CD4-positive, alpha-beta T cell (primary cell): ENCODE data around the gene TAC3. TPM values are rescaled to one million over a fixed set of nuclear protein-coding genes. Genes with fewer than 3 reads are reported as not detected.

Experiments
- ATAC-seq: fragments of 200-7000 bp; cut with Tn5 transposase; one replicate; pipeline ENCODE4 v1.10.0; 2022; ENCODE audit warnings: mild to moderate bottlenecking; ENCODE audit not compliant: poor library complexity
- CTCF ChIA-PET: fragments of 350-600 bp; sonication (Branson Sonifier 250); formaldehyde crosslinking; loops from one replicate; lab custom pipeline; 2021; ENCODE audit warnings: antibody characterized with exemption, inconsistent platforms; lab: Charles Lee
- POLR2A ChIA-PET: fragments of 350-600 bp; sonication (Branson Sonifier 250); formaldehyde crosslinking; loops from one replicate; lab custom pipeline; 2021; ENCODE audit warnings: antibody characterized with exemption, inconsistent platforms; lab: Charles Lee
- DNase-seq, 14 experiments: peaks; one replicate each; pipeline ENCODE4 v3.0.0-alpha.2; 2013 to 2020; ENCODE audit warnings: mixed read lengths in 2 of 14
- H3K27ac ChIP-seq, 2 donors: one replicate each; pipeline versions ENCODE4 v1.5.1 to v1.7.0; 2013; ENCODE audit warnings: low read length in 2 of 2, low read depth in 1 of 2, mild to moderate bottlenecking in 1 of 2
- H3K27me3 ChIP-seq, 2 experiments: 1 replicate in 1 of 2; 2 replicates in 1 of 2; pipeline versions ENCODE4 v1.6.1 to v1.7.0; 2013; ENCODE audit warnings: low read length in 2 of 2, control low read depth in 1 of 2, mild to moderate bottlenecking in 1 of 2, moderate library complexity in 1 of 2; ENCODE audit not compliant: insufficient read depth in 2 of 2, control insufficient read depth in 1 of 2
- H3K36me3 ChIP-seq: one replicate; pipeline ENCODE4 v1.6.1; 2013; ENCODE audit warnings: low read length, control low read depth; ENCODE audit not compliant: insufficient read depth
- H3K4me1 ChIP-seq: one replicate; pipeline ENCODE4 v1.6.1; 2013; ENCODE audit warnings: low read length, control low read depth; ENCODE audit not compliant: insufficient read depth
- H3K4me3 ChIP-seq: one replicate; pipeline ENCODE4 v1.5.1; 2013; ENCODE audit warnings: mild to moderate bottlenecking, low read length, moderate library complexity
- H3K9me3 ChIP-seq, 2 experiments: 1 replicate in 1 of 2; 2 replicates in 1 of 2; pipeline versions ENCODE4 v1.6.1 to v1.7.0; 2013; ENCODE audit warnings: low read length in 2 of 2, mild to moderate bottlenecking in 2 of 2, control low read depth in 1 of 2, moderate library complexity in 1 of 2; ENCODE audit not compliant: control insufficient read depth in 1 of 2, insufficient read depth in 1 of 2
- H3K27ac Mint-ChIP-seq: one replicate; pipeline ENCODE4 v1.8.0; 2020; ENCODE audit warnings: mixed read lengths
- H3K27me3 Mint-ChIP-seq: one replicate; pipeline ENCODE4 v1.8.0; 2021; ENCODE audit warnings: mixed read lengths
- H3K36me3 Mint-ChIP-seq: one replicate; pipeline ENCODE4 v1.8.0; 2021; ENCODE audit warnings: low read depth, mixed read lengths
- H3K4me1 Mint-ChIP-seq: one replicate; pipeline ENCODE4 v1.8.0; 2021; ENCODE audit warnings: low read depth, mixed read lengths
- H3K4me3 Mint-ChIP-seq: one replicate; pipeline ENCODE4 v1.8.0; 2020; ENCODE audit warnings: mild to moderate bottlenecking, mixed read lengths
- H3K9me3 Mint-ChIP-seq: one replicate; pipeline ENCODE4 v1.8.0; 2020; ENCODE audit warnings: mixed read lengths
- intact Hi-C, 2 experiments: fragments of 100-400 bp; cut with DNase I in 1 of 2; cut with micrococcal nuclease in 1 of 2; formaldehyde crosslinking; loops; one replicate each; pipeline versions ENCODE4 v1.15.1 to v1.9.0; 2023 to 2025; cut with DNase I, micrococcal nuclease
- total RNA-seq, 174 experiments: library from RNA in 2 of 174; stranded (reverse) in 2 of 174; gene quantifications; one replicate each; pipeline ENCODE4 v1.2.3 and lab custom pipeline; 2021 to 2026
- TF ChIP-seq, protein P1 (sequence below): fragments of 200-600 bp; IDR thresholded peaks from one replicate; pipeline ENCODE4 v1.8.0; 2022; ENCODE audit warnings: antibody characterized with exemption, mild to moderate bottlenecking

Gene TAC3
- total RNA-seq, 2 experiments from 2014 or later: not detected

DNA sequence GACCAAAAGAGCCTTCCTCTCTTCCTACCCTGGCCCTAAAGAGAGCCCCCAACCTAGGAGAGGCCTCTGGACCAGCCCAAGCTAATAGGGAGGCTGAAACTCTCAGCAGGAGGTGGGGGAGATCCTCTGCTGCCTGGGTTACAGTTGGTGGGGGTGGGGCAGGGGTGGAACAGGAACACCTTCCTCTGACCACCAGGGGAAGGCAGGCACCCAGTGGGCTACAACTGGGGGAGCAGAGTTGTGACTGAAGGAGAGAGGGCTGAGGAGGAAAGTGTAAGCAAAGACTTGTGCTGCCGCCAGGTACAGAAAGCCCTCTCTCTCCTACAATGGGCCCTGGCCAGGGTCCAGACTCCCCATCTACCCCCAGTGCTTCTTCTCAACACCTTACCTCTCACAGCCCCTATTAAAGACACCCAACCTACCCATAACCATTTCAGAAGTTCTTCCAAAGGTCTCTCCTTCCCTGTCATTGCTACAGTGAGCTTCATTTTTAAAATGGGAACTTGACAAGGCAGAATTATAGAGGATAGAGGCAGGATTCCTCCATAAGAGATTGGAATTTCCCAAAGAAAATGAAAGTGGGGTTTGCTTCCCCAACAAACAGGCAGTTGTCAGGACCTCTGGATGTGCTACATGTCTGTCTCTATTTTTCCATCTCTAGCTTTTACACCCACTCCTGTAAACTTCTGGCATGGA is 32.2 kb upstream of the TAC3 start:
- no peak for DNase-seq
- H3K4me1 ChIP-seq: peaks cover 20% of the 10 kb centered on the region
- Mint-ChIP-seq H3K27ac (no peak overlapping the region), H3K4me1 (peaks cover 33% of the 10 kb centered on the region), H3K9me3 (no peaks in the 10 kb centered on the region), H3K36me3 (no peaks in the 10 kb centered on the region), H3K4me3 (no peak overlapping the region), H3K27me3 (no peaks in the 10 kb centered on the region)
- POLR2A ChIA-PET: interaction anchor here (0.9 to 1.8 kb wide), 5 partner anchors 17 to 63 kb away, joined by 3 to 10 read pairs (median 5); partner anchors contain the start of gene STAT6
- H3K9me3 ChIP-seq: no peaks in the 10 kb centered on the region
- H3K27me3 ChIP-seq: no peaks in the 10 kb centered on the region
- intact Hi-C loops: no loop called here
- no peak overlapping the region for H3K4me3 ChIP-seq
- TF ChIP-seq, protein P1, sequence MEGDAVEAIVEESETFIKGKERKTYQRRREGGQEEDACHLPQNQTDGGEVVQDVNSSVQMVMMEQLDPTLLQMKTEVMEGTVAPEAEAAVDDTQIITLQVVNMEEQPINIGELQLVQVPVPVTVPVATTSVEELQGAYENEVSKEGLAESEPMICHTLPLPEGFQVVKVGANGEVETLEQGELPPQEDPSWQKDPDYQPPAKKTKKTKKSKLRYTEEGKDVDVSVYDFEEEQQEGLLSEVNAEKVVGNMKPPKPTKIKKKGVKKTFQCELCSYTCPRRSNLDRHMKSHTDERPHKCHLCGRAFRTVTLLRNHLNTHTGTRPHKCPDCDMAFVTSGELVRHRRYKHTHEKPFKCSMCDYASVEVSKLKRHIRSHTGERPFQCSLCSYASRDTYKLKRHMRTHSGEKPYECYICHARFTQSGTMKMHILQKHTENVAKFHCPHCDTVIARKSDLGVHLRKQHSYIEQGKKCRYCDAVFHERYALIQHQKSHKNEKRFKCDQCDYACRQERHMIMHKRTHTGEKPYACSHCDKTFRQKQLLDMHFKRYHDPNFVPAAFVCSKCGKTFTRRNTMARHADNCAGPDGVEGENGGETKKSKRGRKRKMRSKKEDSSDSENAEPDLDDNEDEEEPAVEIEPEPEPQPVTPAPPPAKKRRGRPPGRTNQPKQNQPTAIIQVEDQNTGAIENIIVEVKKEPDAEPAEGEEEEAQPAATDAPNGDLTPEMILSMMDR: no peak
- ATAC-seq: no peak
- no peak overlapping the region for H3K27ac ChIP-seq
- H3K36me3 ChIP-seq: no peaks in the 10 kb centered on the region
- CTCF ChIA-PET: interaction anchor here (0.5 to 2.0 kb wide), 4 partner anchors 11 to 291 kb away, joined by 3 to 5 read pairs (median 4); no protein-coding TSS in a partner anchor

DNA sequence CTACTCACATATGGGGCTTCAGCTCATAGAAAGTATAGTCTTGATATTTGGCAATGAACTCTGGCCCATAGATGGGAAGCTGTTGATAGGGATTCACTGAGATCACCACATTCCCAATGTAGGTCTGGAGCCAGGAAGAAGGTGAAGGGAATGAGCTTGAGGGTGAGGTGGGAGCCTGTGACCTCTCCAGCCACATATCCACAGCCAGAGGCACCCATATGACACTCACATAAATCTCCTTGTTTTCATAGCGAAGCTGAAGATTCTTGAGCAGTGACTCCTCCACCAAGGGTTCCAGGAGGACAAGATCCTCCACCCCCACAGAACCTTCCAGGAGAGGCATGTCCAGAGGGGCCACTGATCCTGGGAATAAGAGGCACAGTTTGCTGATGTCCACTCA is 31.7 kb upstream of the TAC3 start:
- H3K27ac ChIP-seq: no peak overlapping the region
- Mint-ChIP-seq H3K27me3 (no peaks in the 10 kb centered on the region), H3K4me1 (peaks cover 33% of the 10 kb centered on the region), H3K4me3 (no peak overlapping the region), H3K36me3 (no peaks in the 10 kb centered on the region), H3K9me3 (no peaks in the 10 kb centered on the region), H3K27ac (peak overlapping the region; percentile 47)
- ChIA-PET CTCF (interaction anchor here (0.7 to 2.0 kb wide), 5 partner anchors 11 to 76 kb away, joined by 3 to 5 read pairs (median 4); no protein-coding TSS in a partner anchor), POLR2A (interaction anchor here (0.8 to 1.8 kb wide), 5 partner anchors 17 to 64 kb away, joined by 3 to 10 read pairs (median 5); partner anchors contain the start of gene STAT6)
- intact Hi-C loops: no loop called here
- no peaks in the 10 kb centered on the region for H3K36me3 ChIP-seq
- no peak overlapping the region for H3K4me3 ChIP-seq
- ATAC-seq (no peak), DNase-seq (no peak)
- peaks cover 20% of the 10 kb centered on the region for H3K4me1 ChIP-seq
- TF ChIP-seq, protein P1: no peak
- no peaks in the 10 kb centered on the region for H3K9me3 ChIP-seq
- no peaks in the 10 kb centered on the region for H3K27me3 ChIP-seq

DNA sequence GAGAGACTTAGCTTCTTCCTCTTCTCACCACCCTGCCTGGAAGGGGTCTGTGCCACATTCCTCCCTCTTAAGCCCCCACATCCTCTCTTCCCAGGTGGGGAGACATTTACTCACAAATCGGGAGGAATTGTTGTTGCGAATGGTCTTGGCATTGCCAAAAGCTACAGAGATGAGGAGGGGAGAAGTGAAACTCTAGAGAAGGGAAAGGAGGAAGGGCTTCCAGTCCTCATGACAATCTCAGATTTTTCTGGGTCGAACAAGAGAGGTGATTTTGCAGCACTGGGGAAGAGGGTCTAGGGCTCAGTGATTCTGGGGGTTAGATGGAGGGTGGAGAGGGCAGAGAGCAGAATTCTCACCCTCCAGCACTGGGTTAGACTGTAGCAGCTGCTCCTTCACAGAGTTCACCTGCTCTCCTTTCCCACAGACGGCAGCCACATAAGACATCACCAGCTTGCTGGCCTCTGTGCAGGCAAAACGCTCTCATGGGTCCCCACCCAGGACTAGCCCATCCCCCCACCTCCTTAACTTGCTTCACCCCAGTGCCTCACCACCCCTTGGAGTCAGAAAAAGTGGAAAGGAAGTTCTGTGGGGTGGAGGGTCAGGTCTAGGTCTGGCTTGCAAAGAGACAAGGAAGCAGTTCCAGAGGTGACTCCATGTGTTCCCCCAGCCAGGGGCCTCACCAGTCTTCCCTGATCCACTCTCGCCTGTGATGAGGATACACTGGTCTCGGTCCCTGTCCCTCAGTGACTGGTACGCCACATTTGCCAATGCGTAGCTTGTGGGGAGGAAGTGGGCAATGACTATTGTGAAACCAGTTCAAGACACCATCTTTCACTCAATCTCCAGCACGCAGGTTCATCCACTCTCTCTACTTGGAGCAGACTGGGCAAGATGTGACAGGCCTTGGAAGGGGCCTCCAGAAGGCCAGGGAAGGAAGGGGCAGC is 30.9 kb upstream of the TAC3 start:
- Mint-ChIP-seq H3K4me1 (peaks cover 33% of the 10 kb centered on the region), H3K9me3 (no peaks in the 10 kb centered on the region), H3K4me3 (peak overlapping the region; percentile 14), H3K27ac (peak overlapping the region; percentile 47), H3K27me3 (no peaks in the 10 kb centered on the region), H3K36me3 (no peaks in the 10 kb centered on the region)
- intact Hi-C loops: no loop called here
- H3K27me3 ChIP-seq: no peaks in the 10 kb centered on the region
- ATAC-seq (peak; percentile 54), DNase-seq (peak in 6 of 14 experiments; percentile 13 to 69 (median 44))
- TF ChIP-seq, protein P1: no peak
- no peaks in the 10 kb centered on the region for H3K9me3 ChIP-seq
- H3K27ac ChIP-seq: no peak overlapping the region
- H3K36me3 ChIP-seq: no peaks in the 10 kb centered on the region
- CTCF ChIA-PET: interaction anchor here (0.6 to 2.0 kb wide), 6 partner anchors 10 to 77 kb away, joined by 3 to 5 read pairs (median 4); no protein-coding TSS in a partner anchor
- POLR2A ChIA-PET: interaction anchor here (0.8 to 1.8 kb wide), 5 partner anchors 16 to 65 kb away, joined by 3 to 10 read pairs (median 5); partner anchors contain the start of gene STAT6
- H3K4me3 ChIP-seq: no peak overlapping the region
- peaks cover 20% of the 10 kb centered on the region for H3K4me1 ChIP-seq
